Measurements from ENCODE around the gene SCAMP2. TPM values are rescaled to one million over a fixed set of nuclear protein-coding genes. Genes with fewer than 3 reads are reported as not detected.

The SCAMP2 gene
- total RNA-seq, 1 experiment from 2014 or later: 50.2 TPM

DNA sequence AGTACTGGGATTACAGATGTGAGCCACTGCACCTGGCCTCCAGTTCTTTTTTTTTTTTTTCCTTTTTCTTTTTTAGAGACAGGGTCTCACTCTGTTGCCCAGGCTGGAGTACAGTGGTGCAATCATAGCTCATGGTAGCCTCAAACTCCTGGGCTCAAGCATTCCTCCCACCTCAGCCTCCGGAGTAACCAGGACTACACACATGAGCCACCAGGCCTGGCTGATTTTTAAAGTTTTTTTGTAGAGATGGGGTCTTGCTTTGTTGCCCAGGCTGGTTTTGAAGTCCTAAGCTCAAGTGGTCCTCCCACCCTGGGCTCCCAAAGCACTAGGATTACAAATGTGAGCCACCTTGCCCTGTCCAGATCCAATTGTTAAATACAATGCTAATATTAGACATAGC, 16.6 kb downstream of the SCAMP2 start:
- Histone ChIP-seq H2BK5ac (ENCODE audit: insufficient read length, low read length) (no peak overlapping the region), H3K14ac (ENCODE audit: insufficient read depth, low read length) (no peak overlapping the region), H3K4ac (ENCODE audit: low read depth, low read length) (no peak overlapping the region), H2BK12ac (ENCODE audit: insufficient read length, low read depth, low read length) (no peak overlapping the region), H3K79me1 (ENCODE audit: insufficient read depth, low read depth, low read length, poor library complexity, severe bottlenecking) (no peaks in the 10 kb centered on the region), H3K23ac (ENCODE audit: insufficient read length, low read depth, low read length) (no peak overlapping the region), H2AFZ (ENCODE audit: low read length) (no peak overlapping the region), H3K9ac (ENCODE audit: extremely low read depth, insufficient read length, low read length) (no peak overlapping the region), H3K4me2 (ENCODE audit: insufficient read depth, insufficient read length, low read length) (no peak overlapping the region), H4K8ac (replicated peaks; ENCODE audit: insufficient read length, low read depth, low read length) (no peak overlapping the region), H3K9me3 (ENCODE audit: control insufficient read depth, low read depth, low read length) (no peaks in the 10 kb centered on the region), H3K56ac (ENCODE audit: insufficient read length, low read depth, low read length) (no peak overlapping the region), H3K27me3 (ENCODE audit: insufficient read depth, low read length) (no peaks in the 10 kb centered on the region), H2BK15ac (ENCODE audit: low read depth, low read length) (no peak overlapping the region), H4K20me1 (ENCODE audit: control insufficient read depth, insufficient read depth, insufficient read length) (no peaks in the 10 kb centered on the region), H3T11ph (ENCODE audit: low read length) (no peak overlapping the region), H4K5ac (ENCODE audit: insufficient read length, low read depth, low read length) (no peak overlapping the region), H3K79me2 (ENCODE audit: insufficient read depth, low read length) (peaks cover 4% of the 10 kb centered on the region; the same call in 1 of the 2 replicates), H2AK5ac (ENCODE audit: insufficient read length, low read length) (no peak overlapping the region), H2BK120ac (ENCODE audit: low read depth, low read length, poor library complexity, severe bottlenecking) (no peak overlapping the region), H2BK20ac (ENCODE audit: low read depth, low read length, poor library complexity, severe bottlenecking) (no peak overlapping the region), H3K23me2 (ENCODE audit: insufficient read length, low read depth, low read length, poor library complexity, severe bottlenecking) (no peaks in the 10 kb centered on the region), H3K27ac (ENCODE audit: insufficient read length, low read depth, low read length) (no peak overlapping the region), H3K18ac (ENCODE audit: insufficient read length, low read depth, low read length) (no peak overlapping the region), H4K91ac (ENCODE audit: insufficient read length, low read depth, low read length) (no peak overlapping the region), H3K4me1 (ENCODE audit: insufficient read depth, low read length) (no peaks in the 10 kb centered on the region)
- no peak for DNase-seq
- peaks cover 8 to 18% (median 17%) of the 10 kb centered on the region in 3 experiments; a peak in 6 of 7 replicates for H3K36me3 Mint-ChIP-seq (ENCODE audit: insufficient read depth in 1 of 3, low read depth in 3 of 3)
- no peak overlapping the region for H3K27ac Mint-ChIP-seq
- no peak overlapping the region for H3K4me3 Mint-ChIP-seq
- TF ChIP-seq, protein P1, sequence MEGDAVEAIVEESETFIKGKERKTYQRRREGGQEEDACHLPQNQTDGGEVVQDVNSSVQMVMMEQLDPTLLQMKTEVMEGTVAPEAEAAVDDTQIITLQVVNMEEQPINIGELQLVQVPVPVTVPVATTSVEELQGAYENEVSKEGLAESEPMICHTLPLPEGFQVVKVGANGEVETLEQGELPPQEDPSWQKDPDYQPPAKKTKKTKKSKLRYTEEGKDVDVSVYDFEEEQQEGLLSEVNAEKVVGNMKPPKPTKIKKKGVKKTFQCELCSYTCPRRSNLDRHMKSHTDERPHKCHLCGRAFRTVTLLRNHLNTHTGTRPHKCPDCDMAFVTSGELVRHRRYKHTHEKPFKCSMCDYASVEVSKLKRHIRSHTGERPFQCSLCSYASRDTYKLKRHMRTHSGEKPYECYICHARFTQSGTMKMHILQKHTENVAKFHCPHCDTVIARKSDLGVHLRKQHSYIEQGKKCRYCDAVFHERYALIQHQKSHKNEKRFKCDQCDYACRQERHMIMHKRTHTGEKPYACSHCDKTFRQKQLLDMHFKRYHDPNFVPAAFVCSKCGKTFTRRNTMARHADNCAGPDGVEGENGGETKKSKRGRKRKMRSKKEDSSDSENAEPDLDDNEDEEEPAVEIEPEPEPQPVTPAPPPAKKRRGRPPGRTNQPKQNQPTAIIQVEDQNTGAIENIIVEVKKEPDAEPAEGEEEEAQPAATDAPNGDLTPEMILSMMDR (conservative IDR thresholded peaks at IDR 0.05): no peak
- peaks cover 0 to 6% of the 10 kb centered on the region in 2 experiments; a peak in 3 of 4 replicates for H3K4me1 Mint-ChIP-seq
- WGBS (ENCODE audit: extremely low coverage, insufficient read length, low lambda C conversion rate): no CpG with 5 or more reads among the region's 1 CpG
- H3K27me3 Mint-ChIP-seq (ENCODE audit: low read depth): no peaks in the 10 kb centered on the region
- H3K9me3 Mint-ChIP-seq: no peaks in the 10 kb centered on the region
